HG03520 (cell line): ENCODE measurements around the gene EIF4ENIF1.
A peak's percentile ranks its signal among the peaks of the same experiment; 100 is the strongest.
"Not testable (repeated sequence)": the region's sequence is repeated elsewhere in the genome, so short reads cannot be mapped to it uniquely, and the experiment has no call there.

Experiments used
- ATAC-seq: cut with Tn5 transposase; IDR thresholded peaks from one replicate; pipeline ENCODE4 v1.9.1; 2021; ENCODE audit warnings: mild to moderate bottlenecking, moderate library complexity; ENCODE audit not compliant: unreplicated experiment

EIF4ENIF1 gene

GRCh38 chr22:31445642-31446041 is 44.0 kb downstream of the EIF4ENIF1 start:
- ATAC-seq, result no peak

GRCh38 chr22:31443516-31443915 is 46.1 kb downstream of the EIF4ENIF1 start:
- no peak for ATAC-seq

- ATAC-seq, result no peak
These were observed 46.7 kb downstream of the EIF4ENIF1 start for GRCh38 chr22:31442768-31443489.

- ATAC-seq, result no peak
These were observed 48.0 kb downstream of the EIF4ENIF1 start for GRCh38 chr22:31441652-31442051.

- no peak for ATAC-seq
These were observed 49.0 kb downstream of the EIF4ENIF1 start for GRCh38 chr22:31440681-31441080.

- ATAC-seq, result no peak
These were observed 49.8 kb downstream of the EIF4ENIF1 start for GRCh38 chr22:31439808-31440207.

GRCh38 chr22:31436132-31436531 is 53.5 kb downstream of the EIF4ENIF1 start:
- no peak for ATAC-seq

GRCh38 chr22:31431950-31432349 is 57.7 kb downstream of the EIF4ENIF1 start:
- no peak for ATAC-seq

DNA sequence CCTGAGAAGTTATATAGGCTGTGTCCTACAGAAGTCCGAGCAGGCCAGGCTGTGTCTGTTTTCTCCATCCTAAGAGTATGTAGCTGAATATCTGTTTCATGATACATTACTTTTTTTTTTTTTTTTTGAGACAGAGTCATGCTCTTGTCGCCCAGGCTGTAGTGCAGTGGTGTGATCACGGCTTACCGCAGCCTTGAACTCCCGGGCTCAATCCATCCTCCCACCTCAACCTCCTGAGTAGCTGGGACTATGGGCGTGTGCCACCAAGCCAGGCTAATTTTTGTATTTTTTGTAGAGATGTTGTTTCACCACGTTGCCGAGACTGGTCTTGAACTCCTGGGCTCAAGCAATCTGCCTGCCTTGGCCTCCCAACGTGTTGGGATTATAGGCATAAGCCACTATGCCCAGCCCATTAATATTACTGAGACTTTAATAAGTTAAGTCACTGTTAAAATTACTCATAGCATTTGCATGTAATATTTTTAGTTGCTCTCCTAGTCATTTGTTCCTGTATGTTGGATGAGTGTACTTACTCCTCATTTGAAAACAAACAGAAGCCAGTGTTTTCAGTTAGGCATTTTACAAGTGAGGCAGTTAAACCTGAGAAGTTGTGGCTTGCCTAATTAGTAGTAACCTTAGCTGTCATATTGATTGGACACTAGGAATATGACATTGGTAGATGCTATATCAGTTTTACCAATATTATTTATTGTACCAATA is 64.2 kb downstream of the EIF4ENIF1 start:
- no peak for ATAC-seq

DNA sequence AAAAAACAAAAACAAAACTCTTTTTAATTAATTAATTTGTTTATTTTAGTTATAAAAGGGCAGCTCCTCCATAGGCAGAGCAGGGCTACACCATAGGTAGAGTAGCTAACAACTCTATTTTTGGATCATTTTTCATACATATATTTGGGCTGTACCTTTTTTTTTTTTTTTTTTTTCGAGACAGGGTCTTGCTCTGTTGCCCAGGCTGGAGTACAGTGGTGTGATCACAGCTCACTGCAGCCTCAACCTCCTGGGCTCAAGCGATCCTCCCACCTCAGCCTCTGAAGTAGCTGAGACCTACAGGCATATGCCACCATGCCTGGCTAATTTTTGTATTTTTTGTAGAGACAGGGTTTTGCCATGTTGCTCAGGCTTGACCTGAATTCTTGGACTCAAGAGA is 87.3 kb downstream of the EIF4ENIF1 start:
- not testable (repeated sequence) for ATAC-seq

DNA sequence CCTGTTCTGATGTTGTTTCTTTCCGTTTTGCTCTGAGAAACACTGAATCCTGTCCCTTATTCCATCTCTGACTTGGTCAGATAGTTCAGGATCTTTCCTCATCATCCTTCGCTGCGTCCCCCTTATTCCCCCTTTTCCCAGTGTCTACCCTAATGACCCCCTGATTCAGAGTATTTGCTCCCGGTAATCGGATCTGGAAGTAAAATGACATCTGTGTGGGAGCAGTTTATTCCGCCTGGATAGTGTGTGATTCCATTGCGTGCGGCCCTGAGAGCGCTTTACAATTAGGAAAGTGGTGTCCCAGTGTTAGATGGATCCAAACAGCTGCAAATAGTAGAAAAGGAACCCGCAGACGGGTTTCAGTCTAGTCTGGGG is 89.6 kb downstream of the EIF4ENIF1 start:
- ATAC-seq, result no peak

DNA sequence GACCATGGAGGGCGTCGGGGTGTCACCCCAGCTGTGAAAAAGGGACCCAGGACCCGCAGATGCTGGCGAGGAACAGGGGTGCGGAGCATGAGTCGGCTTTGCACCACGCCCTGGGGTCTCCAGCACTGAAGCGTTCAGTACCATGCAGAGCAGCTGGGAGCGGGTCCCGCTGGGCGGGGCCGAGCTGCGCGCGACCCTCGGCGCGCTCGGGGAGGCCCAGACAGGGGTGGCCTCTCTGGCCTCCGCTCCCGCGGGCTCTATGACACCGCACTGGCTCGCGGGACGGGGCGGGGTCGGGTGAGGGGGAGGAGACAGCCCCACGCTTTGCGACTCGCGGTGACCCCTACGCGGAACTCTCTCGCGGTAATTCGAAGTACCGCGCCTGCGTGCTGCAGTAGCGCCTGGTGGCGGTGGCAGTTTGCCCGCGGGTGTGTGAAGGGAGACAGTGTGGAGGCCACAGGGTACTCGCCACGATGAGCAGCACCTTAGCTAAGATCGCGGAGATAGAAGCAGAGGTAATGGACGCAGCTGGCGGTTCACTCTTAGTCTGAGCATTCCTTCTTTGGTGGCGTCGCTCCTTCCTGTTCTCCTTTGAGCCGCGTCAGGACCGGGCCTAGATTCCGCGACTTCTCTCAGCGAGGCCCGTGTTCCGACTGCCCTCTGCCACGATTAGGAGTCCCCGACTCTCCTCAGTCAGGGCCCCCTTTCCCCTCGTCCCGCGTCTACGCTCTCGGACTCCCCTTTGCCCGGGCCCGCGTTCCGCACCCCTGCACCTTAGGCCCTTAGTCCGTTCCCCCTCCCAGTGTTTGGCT is 90.2 kb downstream of the EIF4ENIF1 start, which contains the start of gene DRG1:
TSS of gene DRG1 (plus strand) at position 394 of the 812 bp plus-strand sequence. CDS start at position 474, 80 bp downstream.
- peak; percentile 88 for ATAC-seq

- no peak for ATAC-seq
These were observed 91.4 kb downstream of the EIF4ENIF1 start for GRCh38 chr22:31398231-31398630.

GRCh38 chr22:31394326-31394725 is 95.3 kb downstream of the EIF4ENIF1 start:
- ATAC-seq, result no peak

DNA sequence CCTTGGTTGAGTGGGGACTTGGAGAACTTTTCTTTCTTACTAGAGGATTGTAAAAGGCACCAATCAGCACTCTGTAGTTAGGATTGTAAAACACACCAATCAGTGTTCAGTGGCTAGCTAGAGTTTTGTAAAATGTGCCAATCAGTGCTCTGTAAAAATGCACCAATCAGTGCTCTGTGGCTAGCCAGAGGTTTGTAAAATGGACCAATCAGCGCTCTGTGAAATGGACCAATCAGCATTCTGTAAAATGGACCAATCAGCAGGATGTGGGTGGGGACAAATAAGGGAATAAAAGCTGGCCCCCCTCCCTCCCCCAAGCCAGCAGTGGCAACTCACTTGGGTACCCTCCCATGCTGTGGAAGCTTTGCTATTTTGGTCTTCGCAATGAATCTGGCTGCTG is 95.7 kb downstream of the EIF4ENIF1 start:
- no peak for ATAC-seq
